A549 (cell line): ENCODE results near the gene PSMB7.

Source experiments
- CBX2 ChIP-seq: fragments of 200-600 bp; sonication (generic); IDR thresholded peaks from 2 replicates; pipeline ENCODE4 v1.6.1; 2016; ENCODE audit warnings: low read depth, mild to moderate bottlenecking, borderline replicate concordance
- FOSL2 ChIP-seq, 2 experiments: fragments of 450-650 bp in 1 of 2; fragments of >200 bp in 1 of 2; sonication (Bioruptor Twin) in 1 of 2; formaldehyde crosslinking; IDR thresholded peaks; 2 replicates each; pipeline versions ENCODE4 v1.5.0 to v1.6.1; 2016 to 2020; ENCODE audit warnings: mild to moderate bottlenecking in 1 of 2, moderate library complexity in 1 of 2
- HOXB13 ChIP-seq: fragments of 250-450 bp; sonication (Bioruptor Pico); IDR thresholded peaks from 2 replicates; pipeline ENCODE4 v1.5.0; 2020; ENCODE audit warnings: low read depth, mild to moderate bottlenecking, moderate library complexity
- KDM1A ChIP-seq: fragments of 200-600 bp; sonication (generic); IDR thresholded peaks from 2 replicates; pipeline ENCODE4 v1.6.1; 2016; ENCODE audit warnings: low read depth, mild to moderate bottlenecking
- MAZ ChIP-seq: fragments of 150-350 bp; IDR thresholded peaks from 2 replicates; pipeline ENCODE4 v1.6.1; 2014; ENCODE audit warnings: antibody characterized with exemption, low read depth, low read length, borderline replicate concordance
- POLR2A ChIP-seq: IDR thresholded peaks from 2 replicates; pipeline ENCODE4 v1.6.1; 2012; ENCODE audit warnings: mild to moderate bottlenecking, low read length
- TF ChIP-seq, protein P1 (sequence below): fragments of 200-600 bp; sonication (generic); IDR thresholded peaks from 2 replicates; pipeline ENCODE4 v1.6.1; 2016; ENCODE audit warnings: antibody characterized with exemption, mild to moderate bottlenecking, moderate library complexity
- TF ChIP-seq, protein P2 (sequence below): fragments of >200 bp; sonication (Bioruptor Twin); formaldehyde crosslinking; IDR thresholded peaks from 3 replicates; pipeline ENCODE4 v1.5.1; 2016
- TF ChIP-seq, protein P3 (sequence below): fragments of 450-650 bp; IDR thresholded peaks from 2 replicates; pipeline ENCODE4 v1.6.1; 2014; ENCODE audit warnings: antibody characterized with exemption
- TF ChIP-seq, protein P4 (sequence below): IDR thresholded peaks from 2 replicates; pipeline ENCODE4 v1.6.1; 2012
- TF ChIP-seq, protein P5 (sequence below): IDR thresholded peaks from 2 replicates; pipeline ENCODE4 v1.6.1; 2012

DNA sequence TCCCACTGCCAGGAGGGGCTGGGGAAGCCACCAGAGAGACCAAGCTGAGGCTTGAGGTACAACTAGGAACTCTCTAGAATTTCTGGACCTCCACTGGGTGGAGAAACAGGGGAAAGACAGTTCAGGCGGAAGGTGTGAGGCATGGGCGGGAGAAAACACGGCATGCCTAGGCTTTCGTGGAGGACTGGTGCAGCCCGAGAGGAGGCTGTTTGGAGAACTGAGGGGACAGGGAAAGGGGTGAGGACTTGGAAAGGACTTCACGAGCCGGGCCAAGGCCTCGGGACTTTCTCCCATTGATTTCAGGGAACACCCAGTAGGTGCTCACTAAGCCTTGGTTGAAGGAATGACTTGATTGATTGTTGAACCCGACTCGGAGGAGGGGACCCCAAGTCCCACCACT lies 25.5 kb upstream of the PSMB7 start:
- no peak for TF ChIP-seq HOXB13
- TF ChIP-seq, protein P1, sequence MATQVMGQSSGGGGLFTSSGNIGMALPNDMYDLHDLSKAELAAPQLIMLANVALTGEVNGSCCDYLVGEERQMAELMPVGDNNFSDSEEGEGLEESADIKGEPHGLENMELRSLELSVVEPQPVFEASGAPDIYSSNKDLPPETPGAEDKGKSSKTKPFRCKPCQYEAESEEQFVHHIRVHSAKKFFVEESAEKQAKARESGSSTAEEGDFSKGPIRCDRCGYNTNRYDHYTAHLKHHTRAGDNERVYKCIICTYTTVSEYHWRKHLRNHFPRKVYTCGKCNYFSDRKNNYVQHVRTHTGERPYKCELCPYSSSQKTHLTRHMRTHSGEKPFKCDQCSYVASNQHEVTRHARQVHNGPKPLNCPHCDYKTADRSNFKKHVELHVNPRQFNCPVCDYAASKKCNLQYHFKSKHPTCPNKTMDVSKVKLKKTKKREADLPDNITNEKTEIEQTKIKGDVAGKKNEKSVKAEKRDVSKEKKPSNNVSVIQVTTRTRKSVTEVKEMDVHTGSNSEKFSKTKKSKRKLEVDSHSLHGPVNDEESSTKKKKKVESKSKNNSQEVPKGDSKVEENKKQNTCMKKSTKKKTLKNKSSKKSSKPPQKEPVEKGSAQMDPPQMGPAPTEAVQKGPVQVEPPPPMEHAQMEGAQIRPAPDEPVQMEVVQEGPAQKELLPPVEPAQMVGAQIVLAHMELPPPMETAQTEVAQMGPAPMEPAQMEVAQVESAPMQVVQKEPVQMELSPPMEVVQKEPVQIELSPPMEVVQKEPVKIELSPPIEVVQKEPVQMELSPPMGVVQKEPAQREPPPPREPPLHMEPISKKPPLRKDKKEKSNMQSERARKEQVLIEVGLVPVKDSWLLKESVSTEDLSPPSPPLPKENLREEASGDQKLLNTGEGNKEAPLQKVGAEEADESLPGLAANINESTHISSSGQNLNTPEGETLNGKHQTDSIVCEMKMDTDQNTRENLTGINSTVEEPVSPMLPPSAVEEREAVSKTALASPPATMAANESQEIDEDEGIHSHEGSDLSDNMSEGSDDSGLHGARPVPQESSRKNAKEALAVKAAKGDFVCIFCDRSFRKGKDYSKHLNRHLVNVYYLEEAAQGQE, result no peak
- TF ChIP-seq POLR2A, result no peak
- TF ChIP-seq, protein P2, sequence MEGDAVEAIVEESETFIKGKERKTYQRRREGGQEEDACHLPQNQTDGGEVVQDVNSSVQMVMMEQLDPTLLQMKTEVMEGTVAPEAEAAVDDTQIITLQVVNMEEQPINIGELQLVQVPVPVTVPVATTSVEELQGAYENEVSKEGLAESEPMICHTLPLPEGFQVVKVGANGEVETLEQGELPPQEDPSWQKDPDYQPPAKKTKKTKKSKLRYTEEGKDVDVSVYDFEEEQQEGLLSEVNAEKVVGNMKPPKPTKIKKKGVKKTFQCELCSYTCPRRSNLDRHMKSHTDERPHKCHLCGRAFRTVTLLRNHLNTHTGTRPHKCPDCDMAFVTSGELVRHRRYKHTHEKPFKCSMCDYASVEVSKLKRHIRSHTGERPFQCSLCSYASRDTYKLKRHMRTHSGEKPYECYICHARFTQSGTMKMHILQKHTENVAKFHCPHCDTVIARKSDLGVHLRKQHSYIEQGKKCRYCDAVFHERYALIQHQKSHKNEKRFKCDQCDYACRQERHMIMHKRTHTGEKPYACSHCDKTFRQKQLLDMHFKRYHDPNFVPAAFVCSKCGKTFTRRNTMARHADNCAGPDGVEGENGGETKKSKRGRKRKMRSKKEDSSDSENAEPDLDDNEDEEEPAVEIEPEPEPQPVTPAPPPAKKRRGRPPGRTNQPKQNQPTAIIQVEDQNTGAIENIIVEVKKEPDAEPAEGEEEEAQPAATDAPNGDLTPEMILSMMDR, result no peak
- TF ChIP-seq, protein P3, sequence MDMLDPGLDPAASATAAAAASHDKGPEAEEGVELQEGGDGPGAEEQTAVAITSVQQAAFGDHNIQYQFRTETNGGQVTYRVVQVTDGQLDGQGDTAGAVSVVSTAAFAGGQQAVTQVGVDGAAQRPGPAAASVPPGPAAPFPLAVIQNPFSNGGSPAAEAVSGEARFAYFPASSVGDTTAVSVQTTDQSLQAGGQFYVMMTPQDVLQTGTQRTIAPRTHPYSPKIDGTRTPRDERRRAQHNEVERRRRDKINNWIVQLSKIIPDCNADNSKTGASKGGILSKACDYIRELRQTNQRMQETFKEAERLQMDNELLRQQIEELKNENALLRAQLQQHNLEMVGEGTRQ, result no peak
- TF ChIP-seq CBX2, result no peak
- no peak for TF ChIP-seq KDM1A
- no peak for TF ChIP-seq FOSL2 (IDR thresholded peaks at IDR 0.05)
- no peak for TF ChIP-seq FOSL2 (CRISPR knock-in tag; IDR thresholded peaks at IDR 0.05)
- TF ChIP-seq, protein P4, sequence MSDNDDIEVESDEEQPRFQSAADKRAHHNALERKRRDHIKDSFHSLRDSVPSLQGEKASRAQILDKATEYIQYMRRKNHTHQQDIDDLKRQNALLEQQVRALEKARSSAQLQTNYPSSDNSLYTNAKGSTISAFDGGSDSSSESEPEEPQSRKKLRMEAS, result no peak
- no peak for TF ChIP-seq MAZ
- TF ChIP-seq, protein P5, sequence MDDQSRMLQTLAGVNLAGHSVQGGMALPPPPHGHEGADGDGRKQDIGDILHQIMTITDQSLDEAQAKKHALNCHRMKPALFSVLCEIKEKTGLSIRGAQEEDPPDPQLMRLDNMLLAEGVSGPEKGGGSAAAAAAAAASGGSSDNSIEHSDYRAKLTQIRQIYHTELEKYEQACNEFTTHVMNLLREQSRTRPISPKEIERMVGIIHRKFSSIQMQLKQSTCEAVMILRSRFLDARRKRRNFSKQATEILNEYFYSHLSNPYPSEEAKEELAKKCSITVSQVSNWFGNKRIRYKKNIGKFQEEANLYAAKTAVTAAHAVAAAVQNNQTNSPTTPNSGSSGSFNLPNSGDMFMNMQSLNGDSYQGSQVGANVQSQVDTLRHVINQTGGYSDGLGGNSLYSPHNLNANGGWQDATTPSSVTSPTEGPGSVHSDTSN, result no peak
